ENCODE data around the gene KIAA1614. TPM values are rescaled to one million over a fixed set of nuclear protein-coding genes. Genes with fewer than 3 reads are reported as not detected.
"Not testable (repeated sequence)": the region's sequence is repeated elsewhere in the genome, so short reads cannot be mapped to it uniquely, and the experiment has no call there.

Gene KIAA1614
- total RNA-seq, 2 experiments from 2014 or later, result 0.08 TPM; not detected in 1

- H3K36me3 Mint-ChIP-seq, result peaks cover 26% of the 10 kb centered on the region
- no peak overlapping the region for H3K4me3 Mint-ChIP-seq
- peaks cover 4% of the 10 kb centered on the region for H3K9me3 Mint-ChIP-seq
- no peaks in the 10 kb centered on the region for H3K27me3 Mint-ChIP-seq
- H3K4me1 Mint-ChIP-seq, result peaks cover 9% of the 10 kb centered on the region
- DNase-seq, result no peak
- H3K27ac Mint-ChIP-seq, result no peak overlapping the region
Observed at GRCh38 chr1:180952657-180953013, 39.9 kb downstream of the KIAA1614 start.

GRCh38 chr1:180953291-180954004 lies 40.8 kb downstream of the KIAA1614 start:
- no peak for DNase-seq
- Mint-ChIP-seq H3K27ac (peak overlapping the region; percentile 51), H3K4me3 (peak overlapping the region; percentile 73), H3K9me3 (peaks cover 1% of the 10 kb centered on the region), H3K4me1 (peaks cover 9% of the 10 kb centered on the region), H3K27me3 (no peaks in the 10 kb centered on the region), H3K36me3 (peaks cover 23% of the 10 kb centered on the region)

- H3K27me3 Mint-ChIP-seq, result no peaks in the 10 kb centered on the region
- no peaks in the 10 kb centered on the region for H3K9me3 Mint-ChIP-seq
- no peak overlapping the region for H3K27ac Mint-ChIP-seq
- H3K36me3 Mint-ChIP-seq, result peaks cover 18% of the 10 kb centered on the region
- H3K4me1 Mint-ChIP-seq, result peaks cover 9% of the 10 kb centered on the region
- peak overlapping the region; percentile 53 for H3K4me3 Mint-ChIP-seq
- peak; percentile 67 for DNase-seq
Observed at GRCh38 chr1:180954005-180954800, 41.5 kb downstream of the KIAA1614 start.

- no peak for DNase-seq
- no peaks in the 10 kb centered on the region for H3K9me3 Mint-ChIP-seq
- H3K4me1 Mint-ChIP-seq, result peaks cover 9% of the 10 kb centered on the region
- H3K27me3 Mint-ChIP-seq, result no peaks in the 10 kb centered on the region
- H3K36me3 Mint-ChIP-seq, result peaks cover 19% of the 10 kb centered on the region
- no peak overlapping the region for H3K4me3 Mint-ChIP-seq
- no peak overlapping the region for H3K27ac Mint-ChIP-seq
Observed at GRCh38 chr1:180954801-180955165, 42.1 kb downstream of the KIAA1614 start.

GRCh38 chr1:180956028-180956640 lies 43.4 kb downstream of the KIAA1614 start:
- no peak overlapping the region for H3K27ac Mint-ChIP-seq
- H3K9me3 Mint-ChIP-seq, result peaks cover 4% of the 10 kb centered on the region
- peaks cover 21% of the 10 kb centered on the region for H3K36me3 Mint-ChIP-seq
- no peaks in the 10 kb centered on the region for H3K27me3 Mint-ChIP-seq
- peaks cover 9% of the 10 kb centered on the region for H3K4me1 Mint-ChIP-seq
- no peak for DNase-seq
- no peak overlapping the region for H3K4me3 Mint-ChIP-seq

- not testable (repeated sequence) for DNase-seq, H3K27me3 Mint-ChIP-seq, H3K4me3 Mint-ChIP-seq, H3K27ac Mint-ChIP-seq, H3K4me1 Mint-ChIP-seq, H3K9me3 Mint-ChIP-seq
- H3K36me3 Mint-ChIP-seq, result peaks cover 27% of the 10 kb centered on the region
Observed at GRCh38 chr1:180959620-180960019, 46.9 kb downstream of the KIAA1614 start.

- Mint-ChIP-seq H3K27ac (no peak overlapping the region), H3K36me3 (peaks cover 37% of the 10 kb centered on the region)
Observed at GRCh38 chr1:180961622-180962021, 48.9 kb downstream of the KIAA1614 start.

GRCh38 chr1:180962178-180962577 lies 49.5 kb downstream of the KIAA1614 start:
- peaks cover 38% of the 10 kb centered on the region for H3K36me3 Mint-ChIP-seq
- no peak for DNase-seq

More at GRCh38 chr1:180961622-180962021, 48.9 kb downstream of the KIAA1614 start:
- Mint-ChIP-seq H3K27me3 (no peaks in the 10 kb centered on the region), H3K4me1 (peaks cover 5% of the 10 kb centered on the region), H3K9me3 (peaks cover 4% of the 10 kb centered on the region), H3K4me3 (no peak overlapping the region)
- DNase-seq, result no peak

GRCh38 chr1:180964056-180964455 lies 51.4 kb downstream of the KIAA1614 start:
- DNase-seq, result no peak
- no peak overlapping the region for H3K27ac Mint-ChIP-seq
- peaks cover 34% of the 10 kb centered on the region for H3K36me3 Mint-ChIP-seq
- peaks cover 10% of the 10 kb centered on the region for H3K4me1 Mint-ChIP-seq
- H3K4me3 Mint-ChIP-seq, result no peak overlapping the region
- peaks cover 4% of the 10 kb centered on the region for H3K9me3 Mint-ChIP-seq
- no peaks in the 10 kb centered on the region for H3K27me3 Mint-ChIP-seq

More at GRCh38 chr1:180962178-180962577, 49.5 kb downstream of the KIAA1614 start:
- Mint-ChIP-seq H3K27me3 (no peaks in the 10 kb centered on the region), H3K4me3 (no peak overlapping the region), H3K4me1 (peaks cover 8% of the 10 kb centered on the region), H3K27ac (no peak overlapping the region), H3K9me3 (peaks cover 4% of the 10 kb centered on the region)

- Mint-ChIP-seq H3K27me3 (no peaks in the 10 kb centered on the region), H3K4me3 (no peak overlapping the region), H3K4me1 (peaks cover 10% of the 10 kb centered on the region), H3K27ac (no peak overlapping the region), H3K9me3 (peaks cover 4% of the 10 kb centered on the region), H3K36me3 (peaks cover 35% of the 10 kb centered on the region)
- DNase-seq, result no peak
Observed at GRCh38 chr1:180964595-180964994, 51.9 kb downstream of the KIAA1614 start.

GRCh38 chr1:180966312-180966711 lies 53.6 kb downstream of the KIAA1614 start:
- no peak for DNase-seq
- Mint-ChIP-seq H3K4me3 (no peak overlapping the region), H3K4me1 (peaks cover 23% of the 10 kb centered on the region), H3K36me3 (peaks cover 31% of the 10 kb centered on the region), H3K27ac (peak overlapping the region; percentile 12), H3K27me3 (no peaks in the 10 kb centered on the region), H3K9me3 (no peaks in the 10 kb centered on the region)

GRCh38 chr1:180966744-180967536 lies 54.2 kb downstream of the KIAA1614 start:
- Mint-ChIP-seq H3K27me3 (no peaks in the 10 kb centered on the region), H3K4me1 (peaks cover 26% of the 10 kb centered on the region), H3K9me3 (no peaks in the 10 kb centered on the region), H3K27ac (no peak overlapping the region), H3K4me3 (no peak overlapping the region), H3K36me3 (peaks cover 33% of the 10 kb centered on the region)
- DNase-seq, result no peak

GRCh38 chr1:180967558-180967957 lies 54.9 kb downstream of the KIAA1614 start:
- Mint-ChIP-seq H3K9me3 (no peaks in the 10 kb centered on the region), H3K4me3 (no peak overlapping the region), H3K4me1 (peaks cover 26% of the 10 kb centered on the region), H3K27ac (no peak overlapping the region), H3K36me3 (peaks cover 38% of the 10 kb centered on the region), H3K27me3 (no peaks in the 10 kb centered on the region)
- no peak for DNase-seq

- DNase-seq, H3K27ac Mint-ChIP-seq, H3K9me3 Mint-ChIP-seq, H3K27me3 Mint-ChIP-seq, H3K4me3 Mint-ChIP-seq: not testable (repeated sequence)
- Mint-ChIP-seq H3K36me3 (peaks cover 46% of the 10 kb centered on the region), H3K4me1 (peaks cover 25% of the 10 kb centered on the region)
Observed at GRCh38 chr1:180968834-180969233, 56.1 kb downstream of the KIAA1614 start.

GRCh38 chr1:180969434-180969833 lies 56.7 kb downstream of the KIAA1614 start:
- DNase-seq, result no peak
- Mint-ChIP-seq H3K27me3 (no peaks in the 10 kb centered on the region), H3K4me1 (peaks cover 25% of the 10 kb centered on the region), H3K36me3 (peaks cover 50% of the 10 kb centered on the region), H3K9me3 (no peaks in the 10 kb centered on the region), H3K27ac (no peak overlapping the region), H3K4me3 (no peak overlapping the region)

Data from activated naive CD8-positive, alpha-beta T cell treated with anti-CD3 and anti-CD28 coated beads for 36 hours (primary cell).